HG03342 (cell line): ENCODE results near the gene IMMP2L.
A peak's percentile ranks its signal among the peaks of the same experiment; 100 is the strongest.
"Not testable (repeated sequence)": the region's sequence is repeated elsewhere in the genome, so short reads cannot be mapped to it uniquely, and the experiment has no call there.

Source experiments
- ATAC-seq: cut with Tn5 transposase; IDR thresholded peaks from one replicate; pipeline ENCODE4 v1.9.1; 2021; ENCODE audit warnings: mild to moderate bottlenecking, moderate library complexity; ENCODE audit not compliant: unreplicated experiment

The IMMP2L gene

GRCh38 chr7:110962374-110962773 is 599.9 kb downstream of the IMMP2L start:
- ATAC-seq: no peak

DNA sequence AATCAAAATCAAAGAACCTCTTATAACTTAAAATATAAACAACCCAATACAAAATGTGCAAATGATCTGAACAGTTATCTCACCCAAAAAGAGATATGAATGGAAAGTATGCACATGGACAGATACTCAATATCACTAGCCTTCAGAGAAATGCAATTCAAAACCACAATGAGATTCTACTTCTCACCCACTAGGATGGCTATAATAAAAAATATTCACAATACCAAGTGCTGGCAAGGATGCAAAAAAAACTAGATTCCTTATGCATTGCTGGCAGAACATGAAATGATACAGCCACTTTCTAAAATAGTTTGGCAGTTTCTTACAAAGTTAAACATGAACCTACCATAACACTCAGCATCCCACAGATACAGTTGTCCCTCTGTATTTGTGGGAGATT is 601.5 kb downstream of the IMMP2L start:
- ATAC-seq: no peak

DNA sequence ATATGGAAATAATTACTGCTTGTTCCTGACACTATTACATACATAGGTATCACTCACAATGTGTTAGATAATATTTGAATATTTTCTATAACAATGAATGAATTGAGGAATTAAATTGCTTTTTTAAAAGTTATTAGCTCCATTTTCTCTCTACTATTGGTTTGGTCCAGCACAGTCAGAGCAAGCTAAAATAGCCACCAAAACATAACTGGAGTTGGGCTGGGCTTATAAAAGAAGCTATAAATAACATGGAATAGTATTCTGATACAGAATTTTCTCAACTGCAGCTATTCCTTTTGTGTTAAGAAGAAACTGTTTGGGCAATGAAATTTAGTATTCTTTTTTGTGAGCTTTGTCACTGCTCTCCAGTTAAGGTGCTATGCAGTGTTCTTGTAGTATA is 614.0 kb downstream of the IMMP2L start:
- no peak for ATAC-seq

DNA sequence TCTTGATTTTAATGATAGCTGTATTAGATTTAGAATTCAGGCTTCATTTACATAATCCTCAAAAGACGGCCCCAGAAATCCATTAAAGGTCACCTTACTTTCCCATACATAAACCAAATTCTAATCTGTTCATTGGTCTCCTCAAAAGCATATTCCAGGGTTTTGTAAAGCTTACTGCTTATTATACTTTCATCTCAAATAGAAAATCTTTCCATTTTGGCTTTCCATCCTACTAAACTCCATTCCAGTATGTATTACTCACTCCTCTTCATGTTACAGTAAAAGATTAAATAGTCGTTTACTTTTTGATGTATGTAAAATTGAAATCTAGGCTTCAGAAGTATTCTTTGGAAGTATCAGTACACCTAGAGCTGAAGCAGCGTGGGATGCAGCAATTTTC is 614.9 kb downstream of the IMMP2L start:
- ATAC-seq: no peak

- no peak for ATAC-seq
Observed at GRCh38 chr7:110944966-110945644, 617.2 kb downstream of the IMMP2L start.

DNA sequence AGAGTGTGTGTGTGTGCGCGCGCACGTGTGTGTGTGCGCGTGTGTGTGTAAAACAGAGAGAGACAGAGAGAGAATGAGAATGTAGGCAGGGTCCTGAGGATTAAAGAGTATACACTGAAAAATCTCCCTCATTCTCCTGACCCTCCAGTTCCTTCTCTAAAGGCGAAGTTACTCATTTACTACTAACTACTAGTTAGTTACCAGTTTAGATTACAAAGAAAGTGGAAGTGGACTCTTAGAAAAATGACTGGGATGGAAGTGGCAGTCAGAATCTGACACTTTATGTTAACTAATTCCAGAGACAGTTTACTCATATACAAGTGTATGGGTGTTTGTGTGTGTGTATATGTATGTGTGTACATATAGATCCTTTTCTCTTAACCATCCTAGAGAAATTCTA is 617.8 kb downstream of the IMMP2L start:
- ATAC-seq: no peak

GRCh38 chr7:110943701-110944345 is 618.5 kb downstream of the IMMP2L start:
- no peak for ATAC-seq

GRCh38 chr7:110941385-110941784 is 620.9 kb downstream of the IMMP2L start:
- ATAC-seq: no peak

- ATAC-seq: no peak
Observed at GRCh38 chr7:110940756-110941155, 621.5 kb downstream of the IMMP2L start.

GRCh38 chr7:110938165-110938564 is 624.1 kb downstream of the IMMP2L start:
- no peak for ATAC-seq

GRCh38 chr7:110936665-110937064 is 625.6 kb downstream of the IMMP2L start:
- ATAC-seq: not testable (repeated sequence)

DNA sequence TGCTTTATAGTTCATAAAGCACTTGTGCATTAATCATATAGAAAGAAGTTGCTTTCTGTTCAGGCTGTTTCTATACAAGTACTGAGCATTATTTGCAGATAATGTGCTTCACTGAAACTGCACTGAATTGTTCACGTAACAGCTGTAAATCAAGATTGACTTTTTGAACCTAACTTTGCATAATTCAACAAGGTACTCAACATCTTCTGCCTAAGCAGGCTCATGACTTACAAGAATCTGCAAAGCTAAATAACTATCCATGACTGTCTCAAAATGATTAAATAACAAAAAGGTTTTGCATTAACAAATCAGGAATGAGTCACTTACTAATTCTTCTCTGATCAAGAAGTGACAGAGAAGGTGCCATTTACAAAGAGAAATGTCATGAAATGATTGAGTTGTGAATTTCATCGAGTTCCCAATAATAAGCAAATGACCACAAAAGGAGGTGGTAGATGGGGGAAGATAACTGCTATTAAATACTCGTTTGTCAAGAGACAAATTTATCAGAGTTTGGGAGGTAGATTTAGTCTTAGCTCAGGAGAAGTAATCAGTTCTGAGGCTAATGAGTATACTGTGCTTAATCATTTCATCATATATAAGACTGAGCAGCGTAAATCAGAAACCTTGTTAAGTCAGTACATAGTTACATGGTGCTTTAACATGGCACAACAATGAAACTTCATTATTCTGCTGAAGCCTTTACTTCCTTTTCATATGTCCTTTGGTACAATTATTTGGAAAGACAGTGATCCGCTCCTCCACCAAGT is 632.6 kb downstream of the IMMP2L start:
- ATAC-seq: no peak

DNA sequence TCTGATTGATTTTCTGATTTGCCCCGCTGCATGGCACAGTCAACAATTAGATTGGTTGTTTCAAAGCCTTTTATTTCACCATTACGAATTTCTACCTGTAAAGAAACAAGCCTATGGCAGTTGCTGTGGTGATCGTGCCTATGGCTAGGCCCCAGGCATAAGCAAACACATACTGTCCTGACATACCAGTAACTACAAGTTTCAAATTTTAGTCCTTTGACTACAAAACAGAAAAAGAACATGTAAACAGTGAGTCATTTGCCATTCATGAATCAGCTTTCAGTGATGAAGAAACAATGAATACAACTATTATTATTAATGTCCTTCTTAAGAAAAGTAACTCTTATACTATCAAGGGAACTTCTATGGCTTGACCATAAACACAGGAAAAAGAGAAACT is 639.4 kb downstream of the IMMP2L start:
- no peak for ATAC-seq

GRCh38 chr7:110921595-110922151 is 640.6 kb downstream of the IMMP2L start:
- ATAC-seq: no peak

GRCh38 chr7:110918949-110919548 is 643.2 kb downstream of the IMMP2L start:
- peak; percentile 79 for ATAC-seq

GRCh38 chr7:110914263-110914662 is 648.0 kb downstream of the IMMP2L start:
- ATAC-seq: no peak

- ATAC-seq: no peak
Observed at GRCh38 chr7:110911632-110912031, 650.7 kb downstream of the IMMP2L start.

DNA sequence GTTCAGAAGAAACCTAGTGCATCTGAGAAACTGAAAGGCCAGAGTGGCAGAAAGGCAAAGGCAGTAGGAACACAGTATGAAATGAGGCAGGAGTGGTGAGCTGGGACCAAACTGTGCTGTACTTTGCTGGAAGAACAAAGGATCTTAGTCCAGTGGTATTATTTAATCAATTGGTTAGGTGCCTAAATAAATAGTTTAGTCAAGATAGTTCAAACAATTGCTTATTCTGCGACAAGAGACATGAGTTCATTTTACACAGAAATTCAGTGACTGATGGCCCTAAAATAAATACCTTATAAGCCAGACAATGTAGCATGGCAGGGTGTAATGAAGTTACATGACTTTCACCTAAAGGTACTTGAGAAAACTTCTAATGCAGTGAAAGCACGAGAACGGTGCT is 653.2 kb downstream of the IMMP2L start:
- no peak for ATAC-seq

- no peak for ATAC-seq
Observed at GRCh38 chr7:110905773-110906566, 656.3 kb downstream of the IMMP2L start.

DNA sequence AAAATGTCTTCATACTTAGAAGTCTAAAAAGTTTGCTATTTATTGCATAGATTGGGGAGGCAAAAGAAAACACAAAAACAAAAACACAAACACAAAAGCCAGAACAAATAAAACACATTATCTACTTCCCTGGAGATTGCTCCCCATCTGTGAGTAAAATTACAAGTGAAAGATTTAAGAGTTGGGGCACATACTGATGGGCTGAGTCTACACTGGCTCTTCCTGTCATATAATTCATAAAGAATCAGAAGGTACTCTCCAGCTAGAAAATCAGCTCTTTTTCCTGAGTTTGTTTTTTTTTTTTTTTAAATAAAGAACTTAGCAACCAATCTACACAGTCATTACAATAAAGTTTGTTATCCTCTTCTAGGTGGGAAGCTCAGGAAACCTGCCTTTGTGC is 663.8 kb downstream of the IMMP2L start:
- ATAC-seq: no peak
